AG09319 (cell line): ENCODE results near the gene MEGF11.

Experiments
- DNase-seq: peaks from one replicate; pipeline ENCODE4 v3.0.0-alpha.2; 2010; ENCODE audit warnings: low read depth; ENCODE audit errors: extremely low read depth
- CTCF ChIP-seq: IDR thresholded peaks from 2 replicates; pipeline ENCODE4 v1.5.1; 2011; ENCODE audit warnings: low read depth, mild to moderate bottlenecking, inconsistent platforms, low read length, moderate library complexity

The MEGF11 gene

DNA sequence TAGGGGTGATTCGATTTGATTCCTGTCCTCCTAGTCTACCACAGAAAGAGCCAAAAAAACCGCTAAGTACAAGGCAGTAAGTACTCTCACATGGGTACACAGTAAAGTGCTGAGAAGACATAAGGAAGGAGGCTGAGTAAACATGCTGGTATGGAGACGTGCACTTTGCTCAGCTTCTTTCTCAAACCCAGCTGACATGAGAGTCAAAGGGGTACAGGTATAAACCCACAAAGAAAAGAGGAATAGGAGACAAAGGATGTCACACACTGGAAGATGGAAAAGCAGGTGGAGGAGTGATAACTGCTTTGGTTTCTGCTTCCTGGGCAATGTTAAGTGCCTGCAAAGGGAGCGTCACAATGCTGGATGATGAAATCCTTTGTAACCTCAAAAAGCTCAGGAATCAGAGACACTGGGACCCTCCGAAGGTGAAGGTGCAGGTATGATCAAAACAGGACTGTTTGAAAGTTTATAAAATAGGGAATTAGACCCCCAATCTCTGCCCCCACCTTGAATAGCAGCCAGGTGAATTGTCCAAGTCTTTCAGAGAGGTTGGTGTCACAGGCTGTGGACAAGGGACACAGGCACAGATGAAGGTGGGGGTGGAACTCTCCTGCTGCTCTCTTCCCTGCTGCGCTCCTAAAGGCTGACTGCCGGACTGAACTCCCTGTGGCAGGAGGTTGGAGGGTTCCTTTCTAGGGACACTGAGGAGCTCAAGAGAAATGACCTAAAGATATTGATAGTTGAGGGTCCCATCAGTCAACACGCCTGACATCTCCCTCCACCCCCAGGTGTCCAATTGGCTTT lies 282.4 kb downstream of the MEGF11 start:
- DNase-seq = no peak
- TF ChIP-seq CTCF = no peak

DNA sequence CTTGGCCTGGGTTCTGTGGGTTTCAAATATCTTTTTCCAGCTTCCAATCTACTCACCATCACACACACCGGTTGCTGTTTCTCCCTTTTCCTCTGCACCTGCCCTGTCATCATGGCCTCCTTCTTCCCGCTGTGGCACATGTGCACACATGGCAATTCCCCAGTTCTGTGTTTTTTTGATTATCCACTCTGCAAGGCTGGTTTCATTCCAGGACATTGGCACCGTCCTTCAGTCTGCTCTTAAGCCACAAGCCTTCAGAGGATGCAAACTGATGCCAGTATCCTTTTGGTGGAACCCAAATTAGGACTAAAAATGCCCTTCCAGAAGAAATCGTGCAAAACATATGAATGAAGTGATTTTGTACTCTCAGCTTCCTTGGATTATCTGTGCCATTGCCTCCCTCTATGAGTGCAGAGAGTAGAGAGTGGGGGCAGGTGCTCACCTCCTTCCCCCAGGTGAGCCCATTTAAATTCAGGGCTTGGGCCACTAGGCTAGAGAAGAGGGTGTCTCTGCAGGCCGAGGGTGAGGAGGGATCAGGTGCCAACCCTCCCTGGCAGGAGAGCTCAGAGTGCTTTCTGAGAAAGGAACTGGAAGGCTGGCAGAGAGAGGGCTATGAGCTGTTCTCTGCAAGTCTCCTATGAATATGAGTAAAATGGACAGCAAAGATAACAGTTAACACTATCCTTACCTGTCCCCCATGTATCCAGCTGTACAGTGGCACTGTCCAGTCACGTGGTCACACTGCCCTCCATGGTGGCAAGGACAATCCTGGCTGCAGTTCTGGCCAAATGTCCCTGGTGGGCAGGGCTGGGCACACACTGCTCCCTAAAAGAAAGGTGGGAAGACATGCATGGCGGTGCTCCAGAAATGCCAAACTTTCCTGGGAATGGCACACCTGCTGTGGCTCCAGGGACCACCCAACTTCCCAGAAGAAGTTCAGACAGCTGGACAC lies 283.4 kb downstream of the MEGF11 start:
- TF ChIP-seq CTCF = no peak
- no peak for DNase-seq

DNA sequence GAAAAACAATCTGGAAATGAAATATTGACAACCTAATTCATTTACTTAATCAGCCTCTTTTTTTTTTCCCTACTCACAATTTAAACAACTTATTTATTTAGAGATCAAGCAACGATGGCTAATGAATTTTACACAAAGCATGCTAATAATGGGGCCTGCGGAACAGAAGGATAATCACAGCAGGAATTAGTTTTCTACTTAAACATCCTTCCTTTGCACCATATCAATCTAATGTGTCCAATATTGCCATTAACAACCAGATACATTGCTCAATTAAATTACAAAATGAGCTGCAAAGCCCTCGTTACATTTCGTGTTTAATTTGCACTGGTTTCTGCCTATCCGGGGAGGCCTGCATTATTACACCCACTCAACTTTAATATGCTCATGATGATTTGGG lies 285.0 kb downstream of the MEGF11 start:
- no peak for DNase-seq
- TF ChIP-seq CTCF = no peak

DNA sequence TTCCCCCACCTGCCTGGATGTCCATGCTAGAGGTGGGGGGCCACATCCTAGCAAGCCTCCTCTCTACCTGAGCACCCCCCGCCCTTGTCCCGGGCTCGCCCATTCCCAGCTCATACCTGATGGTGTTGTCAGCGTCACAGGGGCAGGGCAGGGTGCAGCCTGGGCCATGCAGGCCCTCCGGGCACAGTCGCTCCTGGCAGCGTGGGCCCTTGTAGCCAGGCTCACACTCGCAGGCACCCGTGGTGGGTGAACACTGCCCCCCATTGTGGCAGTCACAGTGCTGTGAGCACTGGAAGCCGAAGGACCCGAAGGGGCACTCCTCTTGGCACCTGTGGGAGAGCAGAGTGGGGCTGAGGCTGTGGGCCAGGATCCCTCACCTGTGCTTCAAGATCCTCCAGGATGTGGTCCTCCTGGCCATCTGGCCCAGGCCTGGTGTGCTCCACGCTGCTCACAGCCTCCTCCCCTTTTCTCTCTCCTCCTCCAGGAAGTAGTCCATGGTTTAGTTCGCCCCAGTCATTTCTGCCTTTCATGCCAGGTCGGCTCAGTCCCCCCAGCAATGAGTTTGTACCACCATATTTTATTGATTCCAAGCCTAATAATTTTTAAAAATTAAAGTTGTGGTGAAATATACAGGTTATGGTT lies 288.6 kb downstream of the MEGF11 start:
- TF ChIP-seq CTCF = no peak
- DNase-seq = no peak

DNA sequence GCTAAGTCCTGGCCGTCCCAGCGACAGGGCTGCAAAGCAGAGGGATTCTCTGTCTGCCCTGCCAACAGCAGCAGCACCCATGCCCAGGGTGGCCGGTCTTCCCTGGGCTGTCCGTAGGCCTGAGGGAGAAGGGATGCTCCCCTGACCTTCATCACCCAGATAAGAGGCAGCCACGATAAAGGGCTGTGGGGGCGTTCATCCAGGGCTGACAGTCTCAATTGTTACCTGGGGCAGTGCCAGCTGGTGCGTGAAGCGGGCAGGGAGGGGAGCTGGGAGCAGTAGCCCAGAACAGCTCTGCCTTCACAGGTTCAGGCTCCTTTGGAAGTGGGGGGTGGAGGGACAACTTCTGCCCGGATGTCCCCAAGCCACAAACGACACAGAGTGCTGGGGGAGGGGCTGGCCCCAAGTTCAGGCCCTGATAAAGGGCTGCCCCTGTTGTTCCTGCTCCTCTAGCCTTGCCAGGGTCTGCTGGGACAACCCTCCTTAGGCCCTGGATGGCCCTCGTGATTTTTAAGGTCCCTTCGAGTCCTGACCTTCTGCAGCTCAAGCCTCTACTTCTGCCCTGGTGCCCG lies 289.6 kb downstream of the MEGF11 start:
- DNase-seq = no peak
- TF ChIP-seq CTCF = no peak

DNA sequence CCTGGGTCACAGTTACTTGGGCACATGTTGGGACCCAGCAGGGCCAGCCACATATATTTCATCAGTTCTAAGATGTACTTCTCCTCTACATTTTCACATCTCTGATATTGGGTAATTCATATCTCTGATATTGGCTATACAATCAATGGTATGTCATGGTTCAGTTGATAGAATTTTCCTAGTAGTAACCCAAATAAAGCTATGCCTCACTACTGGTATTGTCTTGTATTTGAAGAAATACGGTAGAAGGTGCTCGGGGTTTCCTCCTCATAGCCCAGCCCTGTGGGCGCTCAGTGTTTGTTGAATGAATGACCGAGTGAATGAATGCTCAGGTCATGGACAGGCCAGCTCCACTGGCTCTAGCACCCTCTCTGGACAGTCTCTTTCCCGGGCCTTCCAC lies 290.2 kb downstream of the MEGF11 start:
- DNase-seq = no peak
- no peak for TF ChIP-seq CTCF
